Coronary artery (tissue), 2 donors: ENCODE data around the gene OR2S2.

Source experiments
- DNase-seq: peaks from one replicate; pipeline ENCODE4 v3.0.0-alpha.2; 2017; ENCODE audit warnings: low spot score
- H3K27ac ChIP-seq, 2 donors: fragments of 200-600 bp; sonication (generic); one replicate each; pipeline ENCODE4 v1.5.1; 2016 to 2019
- H3K4me3 ChIP-seq: fragments of 200-600 bp; sonication (generic); 2 replicates; pipeline ENCODE4 v1.5.1; 2016; ENCODE audit warnings: mild to moderate bottlenecking, moderate library complexity
- CTCF ChIP-seq: fragments of 200-600 bp; sonication (generic); IDR thresholded peaks from one replicate; pipeline ENCODE4 v1.5.1; 2019; ENCODE audit warnings: antibody characterized with exemption

Gene OR2S2

GRCh38 chr9:35933550-35934067 is 24.3 kb downstream of the OR2S2 start:
- no peak overlapping the region for H3K4me3 ChIP-seq
- TF ChIP-seq CTCF, result no peak
- DNase-seq, result no peak
- no peak overlapping the region for H3K27ac ChIP-seq

GRCh38 chr9:35932735-35933134 is 25.2 kb downstream of the OR2S2 start:
- no peak for DNase-seq
- TF ChIP-seq CTCF, result no peak
- Histone ChIP-seq H3K4me3 (no peak overlapping the region), H3K27ac (no peak overlapping the region)

GRCh38 chr9:35930989-35931388 is 27.0 kb downstream of the OR2S2 start:
- DNase-seq, result no peak
- no peak overlapping the region for H3K27ac ChIP-seq
- no peak for TF ChIP-seq CTCF
- no peak overlapping the region for H3K4me3 ChIP-seq

- no peak overlapping the region for H3K4me3 ChIP-seq
These were observed 27.4 kb downstream of the OR2S2 start for GRCh38 chr9:35930521-35930920.

GRCh38 chr9:35929453-35929718 is 28.6 kb downstream of the OR2S2 start:
- Histone ChIP-seq H3K4me3 (no peak overlapping the region), H3K27ac (peak overlapping the region in 1 of 2 donors; percentile 9)
- no peak for DNase-seq
- no peak for TF ChIP-seq CTCF

More at GRCh38 chr9:35930521-35930920, 27.4 kb downstream of the OR2S2 start:
- TF ChIP-seq CTCF, result no peak
- H3K27ac ChIP-seq, result no peak overlapping the region
- DNase-seq, result no peak

- H3K27ac ChIP-seq, result no peak overlapping the region
- no peak for DNase-seq
- no peak for TF ChIP-seq CTCF
- no peak overlapping the region for H3K4me3 ChIP-seq
These were observed 29.1 kb downstream of the OR2S2 start for GRCh38 chr9:35928591-35929452.
